ENCODE measurements around the gene NGEF.

Gene NGEF

DNA sequence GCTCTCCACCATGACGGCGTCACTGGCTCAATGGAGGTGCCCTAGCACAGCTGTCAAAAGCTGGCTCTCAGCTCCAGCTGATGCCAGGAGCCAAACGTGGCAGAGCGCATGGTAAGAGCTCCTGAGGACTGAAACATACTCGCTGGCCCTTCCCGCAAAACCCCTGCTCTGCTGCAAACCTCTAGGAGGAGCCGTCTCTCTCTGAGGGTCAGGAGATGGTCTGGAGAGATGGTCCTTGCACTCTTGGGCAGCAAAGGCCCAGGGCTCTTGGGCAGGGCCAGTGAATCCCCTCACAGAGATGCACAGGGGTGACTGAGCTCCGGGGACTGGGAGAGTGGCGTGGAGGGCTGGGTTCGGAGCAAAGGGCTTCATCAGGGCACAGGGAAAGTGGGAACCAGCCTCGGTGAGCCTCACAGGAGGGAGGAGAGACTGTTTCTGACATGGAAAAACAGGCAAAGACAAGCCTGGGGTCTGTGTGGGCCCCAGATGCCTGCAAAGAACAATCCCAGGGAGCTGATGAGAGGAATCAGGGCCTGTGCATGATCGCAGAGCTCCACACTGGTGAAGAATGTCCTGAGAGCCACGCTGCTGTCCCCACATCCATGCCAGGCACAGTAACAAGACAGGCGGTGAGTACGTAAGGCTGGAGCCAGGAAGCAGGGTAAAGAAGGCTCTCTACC is 125.7 kb downstream of the NGEF start:
- Histone ChIP-seq H3K4me1 (ENCODE audit: control insufficient read depth, insufficient read depth, low read length) (no peaks in the 10 kb centered on the region), H3K27ac (ENCODE audit: extremely low read depth, low read depth, low read length) (no peak overlapping the region), H3K36me3 (ENCODE audit: control insufficient read depth in 2 of 2, insufficient read depth in 1 of 2, low read length in 2 of 2) (peaks cover 0 to 31% of the 10 kb centered on the region in 2 experiments; a peak in 2 of 3 replicates), H3K4me3 (ENCODE audit: low read depth, low read length) (no peak overlapping the region), H3K9me3 (ENCODE audit: control insufficient read depth, insufficient read depth, low read depth, low read length) (no peaks in the 10 kb centered on the region)
- ChIA-PET POLR2A (no interaction called here), CTCF (interaction anchor here (1.0 to 1.2 kb wide), 2 partner anchors 23 to 67 kb away, joined by 3 read pairs; no protein-coding TSS in a partner anchor)
- TF ChIP-seq ZNF654 (tag by site-specific recombination; IDR thresholded peaks at IDR 0.05; ENCODE audit: low read depth) (no peak), ZNF830 (tag by site-specific recombination; IDR thresholded peaks at IDR 0.05; ENCODE audit: low read depth) (no peak), ZNF664 (tag by site-specific recombination; IDR thresholded peaks at IDR 0.05) (no peak), ZNF624 (tag by site-specific recombination; IDR thresholded peaks at IDR 0.05) (no peak), ZNF48 (tag by site-specific recombination; IDR thresholded peaks at IDR 0.05) (no peak), GLIS2 (tag by site-specific recombination; IDR thresholded peaks at IDR 0.05) (no peak), ZNF221 (tag by site-specific recombination; IDR thresholded peaks at IDR 0.05; ENCODE audit: borderline replicate concordance) (no peak), ZNF292 (tag by site-specific recombination; IDR thresholded peaks at IDR 0.05; ENCODE audit: borderline replicate concordance, low read depth) (no peak), ZNF146 (tag by site-specific recombination; IDR thresholded peaks at IDR 0.05) (no peak), ZNF394 (tag by site-specific recombination; IDR thresholded peaks at IDR 0.05; ENCODE audit: borderline replicate concordance) (no peak), HOXA7 (CRISPR knock-in tag; IDR thresholded peaks at IDR 0.05; ENCODE audit: borderline replicate concordance) (no peak), KLF7 (tag by site-specific recombination; IDR thresholded peaks at IDR 0.05; ENCODE audit: borderline replicate concordance) (no peak), ZNF670 (tag by site-specific recombination; IDR thresholded peaks at IDR 0.05; ENCODE audit: low read depth) (no peak), SCRT1 (tag by site-specific recombination; IDR thresholded peaks at IDR 0.05; ENCODE audit: borderline replicate concordance) (no peak), ZNF2 (tag by site-specific recombination; IDR thresholded peaks at IDR 0.05) (no peak)
- TF ChIP-seq, protein P1, sequence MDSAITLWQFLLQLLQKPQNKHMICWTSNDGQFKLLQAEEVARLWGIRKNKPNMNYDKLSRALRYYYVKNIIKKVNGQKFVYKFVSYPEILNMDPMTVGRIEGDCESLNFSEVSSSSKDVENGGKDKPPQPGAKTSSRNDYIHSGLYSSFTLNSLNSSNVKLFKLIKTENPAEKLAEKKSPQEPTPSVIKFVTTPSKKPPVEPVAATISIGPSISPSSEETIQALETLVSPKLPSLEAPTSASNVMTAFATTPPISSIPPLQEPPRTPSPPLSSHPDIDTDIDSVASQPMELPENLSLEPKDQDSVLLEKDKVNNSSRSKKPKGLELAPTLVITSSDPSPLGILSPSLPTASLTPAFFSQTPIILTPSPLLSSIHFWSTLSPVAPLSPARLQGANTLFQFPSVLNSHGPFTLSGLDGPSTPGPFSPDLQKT (IDR thresholded peaks at IDR 0.05; ENCODE audit: borderline replicate concordance, low read depth, low read length) = no peak
- TF ChIP-seq, protein P2, sequence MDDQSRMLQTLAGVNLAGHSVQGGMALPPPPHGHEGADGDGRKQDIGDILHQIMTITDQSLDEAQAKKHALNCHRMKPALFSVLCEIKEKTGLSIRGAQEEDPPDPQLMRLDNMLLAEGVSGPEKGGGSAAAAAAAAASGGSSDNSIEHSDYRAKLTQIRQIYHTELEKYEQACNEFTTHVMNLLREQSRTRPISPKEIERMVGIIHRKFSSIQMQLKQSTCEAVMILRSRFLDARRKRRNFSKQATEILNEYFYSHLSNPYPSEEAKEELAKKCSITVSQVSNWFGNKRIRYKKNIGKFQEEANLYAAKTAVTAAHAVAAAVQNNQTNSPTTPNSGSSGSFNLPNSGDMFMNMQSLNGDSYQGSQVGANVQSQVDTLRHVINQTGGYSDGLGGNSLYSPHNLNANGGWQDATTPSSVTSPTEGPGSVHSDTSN (CRISPR knock-in tag; IDR thresholded peaks at IDR 0.05) = no peak

DNA sequence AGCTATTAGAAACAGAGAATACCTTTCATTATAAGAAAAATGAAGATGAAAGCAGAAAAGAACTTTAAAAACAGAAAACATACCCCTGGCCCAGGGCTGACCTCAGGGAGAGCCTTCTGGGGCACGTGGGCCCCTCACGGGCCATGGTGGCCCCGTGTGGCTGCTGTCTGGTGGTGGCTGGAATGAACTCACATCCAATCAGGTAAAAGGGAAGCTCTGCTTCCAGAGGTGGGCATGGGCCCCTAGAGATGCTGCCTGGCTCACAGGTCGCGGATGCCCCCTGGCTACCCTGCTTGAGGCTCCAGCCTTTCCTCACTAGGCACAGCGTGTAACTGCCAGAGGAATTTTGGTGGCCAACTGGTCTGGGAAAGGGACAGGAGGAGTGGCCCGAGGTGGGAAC is 126.4 kb downstream of the NGEF start:
- peaks cover 0 to 31% of the 10 kb centered on the region in 2 experiments; a peak in 2 of 3 replicates for H3K36me3 ChIP-seq (ENCODE audit: control insufficient read depth in 2 of 2, insufficient read depth in 1 of 2, low read length in 2 of 2)
- no peaks in the 10 kb centered on the region for H3K4me1 ChIP-seq (ENCODE audit: control insufficient read depth, insufficient read depth, low read length)
- no peak overlapping the region for H3K4me3 ChIP-seq (ENCODE audit: low read depth, low read length)
- CTCF ChIA-PET = interaction anchor here (1.0 to 1.2 kb wide), 2 partner anchors 24 to 68 kb away, joined by 3 read pairs; no protein-coding TSS in a partner anchor
- H3K27ac ChIP-seq (ENCODE audit: extremely low read depth, low read depth, low read length) = no peak overlapping the region
- no peaks in the 10 kb centered on the region for H3K9me3 ChIP-seq (ENCODE audit: control insufficient read depth, insufficient read depth, low read depth, low read length)
- TF ChIP-seq ZNF114 (tag by site-specific recombination; IDR thresholded peaks at IDR 0.05) (no peak), ZNF433 (tag by site-specific recombination; IDR thresholded peaks at IDR 0.05; ENCODE audit: low read depth) (no peak), SCRT2 (tag by site-specific recombination; IDR thresholded peaks at IDR 0.05) (no peak)
- TF ChIP-seq, protein P3, sequence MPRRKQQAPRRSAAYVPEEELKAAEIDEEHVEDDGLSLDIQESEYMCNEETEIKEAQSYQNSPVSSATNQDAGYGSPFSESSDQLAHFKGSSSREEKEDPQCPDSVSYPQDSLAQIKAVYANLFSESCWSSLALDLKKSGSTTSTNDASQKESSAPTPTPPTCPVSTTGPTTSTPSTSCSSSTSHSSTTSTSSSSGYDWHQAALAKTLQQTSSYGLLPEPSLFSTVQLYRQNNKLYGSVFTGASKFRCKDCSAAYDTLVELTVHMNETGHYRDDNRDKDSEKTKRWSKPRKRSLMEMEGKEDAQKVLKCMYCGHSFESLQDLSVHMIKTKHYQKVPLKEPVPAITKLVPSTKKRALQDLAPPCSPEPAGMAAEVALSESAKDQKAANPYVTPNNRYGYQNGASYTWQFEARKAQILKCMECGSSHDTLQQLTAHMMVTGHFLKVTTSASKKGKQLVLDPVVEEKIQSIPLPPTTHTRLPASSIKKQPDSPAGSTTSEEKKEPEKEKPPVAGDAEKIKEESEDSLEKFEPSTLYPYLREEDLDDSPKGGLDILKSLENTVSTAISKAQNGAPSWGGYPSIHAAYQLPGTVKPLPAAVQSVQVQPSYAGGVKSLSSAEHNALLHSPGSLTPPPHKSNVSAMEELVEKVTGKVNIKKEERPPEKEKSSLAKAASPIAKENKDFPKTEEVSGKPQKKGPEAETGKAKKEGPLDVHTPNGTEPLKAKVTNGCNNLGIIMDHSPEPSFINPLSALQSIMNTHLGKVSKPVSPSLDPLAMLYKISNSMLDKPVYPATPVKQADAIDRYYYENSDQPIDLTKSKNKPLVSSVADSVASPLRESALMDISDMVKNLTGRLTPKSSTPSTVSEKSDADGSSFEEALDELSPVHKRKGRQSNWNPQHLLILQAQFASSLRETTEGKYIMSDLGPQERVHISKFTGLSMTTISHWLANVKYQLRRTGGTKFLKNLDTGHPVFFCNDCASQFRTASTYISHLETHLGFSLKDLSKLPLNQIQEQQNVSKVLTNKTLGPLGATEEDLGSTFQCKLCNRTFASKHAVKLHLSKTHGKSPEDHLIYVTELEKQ (tag by site-specific recombination; IDR thresholded peaks at IDR 0.05; ENCODE audit: borderline replicate concordance) = no peak
- POLR2A ChIA-PET = no interaction called here

Measured in HEK293 (cell line).